Measurements from ENCODE around the gene CTXN1. TPM values are rescaled to one million over a fixed set of nuclear protein-coding genes. Genes with fewer than 3 reads are reported as not detected.

The CTXN1 gene
- total and polyA plus RNA-seq, 2 donors (not counting 3 experiments of a cell fraction or from before 2014, with no cell fraction given), result 16.0 to 27.6 TPM

GRCh38 chr19:7933828-7934725 lies 8.1 kb upstream of the CTXN1 start:
- TF ChIP-seq POLR2AphosphoS5 (IDR thresholded peaks at IDR 0.05; ENCODE audit: insufficient read depth, low read depth, low read length), result no peak
- TF ChIP-seq FOS (IDR thresholded peaks at IDR 0.05; ENCODE audit: borderline replicate concordance, insufficient read depth, low read length), result no peak
- H3K9ac ChIP-seq (replicated peaks; ENCODE audit: extremely low read depth, insufficient read depth, low read length), result no peak overlapping the region
- no peaks in the 10 kb centered on the region for H3K27me3 ChIP-seq (ENCODE audit: control insufficient read depth in 2 of 2, insufficient read depth in 2 of 2, low read length in 2 of 2)
- BruUV-seq (replicated peaks), result no TSS peak
- no peak overlapping the region for H3K4me3 ChIP-seq (replicated peaks in 1 of 3; ENCODE audit: insufficient read depth in 1 of 3, low read depth in 1 of 3, low read length in 3 of 3)
- H3K4me2 ChIP-seq (ENCODE audit: insufficient read depth, low read length), result no peak overlapping the region
- CTCF ChIA-PET, result no interaction called here
- FAIRE-seq (no peak), DNase-seq (ENCODE audit: low read depth, low spot score) (no peak)
- no peaks in the 10 kb centered on the region for H3K9me1 ChIP-seq (replicated peaks; ENCODE audit: control insufficient read depth, extremely low read depth, insufficient read depth, low read length)
- no peaks in the 10 kb centered on the region for H3K79me2 ChIP-seq (ENCODE audit: control insufficient read depth, insufficient read depth, low read length)
- no peak overlapping the region for H3K27ac ChIP-seq (ENCODE audit: insufficient read depth, low read depth, low read length)
- no peaks in the 10 kb centered on the region for H4K20me1 ChIP-seq (replicated peaks; ENCODE audit: control insufficient read depth, extremely low read depth, insufficient read depth, low read length)
- POLR2A ChIA-PET, result no interaction called here
- dilution Hi-C loops (cut with MboI; ENCODE audit: extremely low pct_ligation_motif_present, low sequenced_read_pairs) (no loop called here), intact Hi-C loops (cut with micrococcal nuclease) (no loop called here)
- H3K4me1 ChIP-seq (ENCODE audit: control insufficient read depth, extremely low read depth, insufficient read depth, low read length), result peaks cover 3% of the 10 kb centered on the region
- H3K9me3 ChIP-seq (replicated peaks; ENCODE audit: control insufficient read depth, insufficient read depth, low read length), result no peaks in the 10 kb centered on the region
- H3K36me3 ChIP-seq (ENCODE audit: control insufficient read depth in 2 of 2, extremely low read depth in 1 of 2, insufficient read depth in 2 of 2, low read length in 2 of 2), result peaks cover 10 to 58% of the 10 kb centered on the region in 2 experiments
- H2AFZ ChIP-seq (ENCODE audit: low read depth, low read length), result no peak overlapping the region

GRCh38 chr19:7933411-7933810 lies 7.5 kb upstream of the CTXN1 start:
- Histone ChIP-seq H3K9ac (replicated peaks; ENCODE audit: extremely low read depth, insufficient read depth, low read length) (no peak overlapping the region), H3K9me1 (replicated peaks; ENCODE audit: control insufficient read depth, extremely low read depth, insufficient read depth, low read length) (no peaks in the 10 kb centered on the region), H3K4me3 (replicated peaks in 1 of 3; ENCODE audit: insufficient read depth in 1 of 3, low read depth in 1 of 3, low read length in 3 of 3) (no peak overlapping the region), H2AFZ (ENCODE audit: low read depth, low read length) (no peak overlapping the region), H3K79me2 (ENCODE audit: control insufficient read depth, insufficient read depth, low read length) (no peaks in the 10 kb centered on the region), H4K20me1 (replicated peaks; ENCODE audit: control insufficient read depth, extremely low read depth, insufficient read depth, low read length) (no peaks in the 10 kb centered on the region), H3K36me3 (ENCODE audit: control insufficient read depth in 2 of 2, extremely low read depth in 1 of 2, insufficient read depth in 2 of 2, low read length in 2 of 2) (peaks cover 10 to 58% of the 10 kb centered on the region in 2 experiments), H3K4me2 (ENCODE audit: insufficient read depth, low read length) (no peak overlapping the region), H3K27me3 (ENCODE audit: control insufficient read depth in 2 of 2, insufficient read depth in 2 of 2, low read length in 2 of 2) (no peaks in the 10 kb centered on the region), H3K9me3 (replicated peaks; ENCODE audit: control insufficient read depth, insufficient read depth, low read length) (no peaks in the 10 kb centered on the region), H3K4me1 (ENCODE audit: control insufficient read depth, extremely low read depth, insufficient read depth, low read length) (peaks cover 10% of the 10 kb centered on the region), H3K27ac (ENCODE audit: insufficient read depth, low read depth, low read length) (no peak overlapping the region)
- ChIA-PET POLR2A (no interaction called here), CTCF (no interaction called here)
- FAIRE-seq, result no peak
- dilution Hi-C loops (cut with MboI; ENCODE audit: extremely low pct_ligation_motif_present, low sequenced_read_pairs) (no loop called here), intact Hi-C loops (cut with micrococcal nuclease) (no loop called here)
- TF ChIP-seq CTCF (IDR thresholded peaks at IDR 0.05; ENCODE audit: extremely low read depth in 1 of 2, insufficient read depth in 1 of 2, low read depth in 1 of 2, low read length in 2 of 2) (peak; percentile 26 to 35), MAX (IDR thresholded peaks at IDR 0.05; ENCODE audit: insufficient read depth, insufficient read length) (no peak)
- BruUV-seq (replicated peaks), result no TSS peak
- DNase-seq (ENCODE audit: low read depth, low spot score), result no peak
